ENCODE data around the gene ZCCHC4.

- TF ChIP-seq CTCF (IDR thresholded peaks at IDR 0.05; ENCODE audit: low read length) (no peak), EZH2 (optimal IDR thresholded peaks at IDR 0.05; ENCODE audit: low read depth, low read length) (no peak)
Measured at GRCh38 chr4:25401066-25401465, 88.5 kb downstream of the ZCCHC4 start.

Data from MM.1S (cell line).